NCI-H146 treated with DMSO at 0.1 percent for 48 hours (cell line): Measurements from ENCODE around the gene CNTNAP5.
A peak's percentile ranks its signal among the peaks of the same experiment; 100 is the strongest.

ENCODE experiments used
- DNase-seq: peaks from one replicate; lab custom pipeline; 2025; ENCODE audit not compliant: unreplicated experiment; lab: John Stamatoyannopoulos, UW

Gene CNTNAP5

GRCh38 chr2:124666976-124667375 is 641.9 kb downstream of the CNTNAP5 start:
- DNase-seq, result peak; percentile 64

GRCh38 chr2:124668161-124668560 is 643.1 kb downstream of the CNTNAP5 start:
- no peak for DNase-seq

GRCh38 chr2:124670187-124670586 is 645.1 kb downstream of the CNTNAP5 start:
- DNase-seq, result no peak

- no peak for DNase-seq
Measured at GRCh38 chr2:124678043-124678442, 653.0 kb downstream of the CNTNAP5 start.

- peak; percentile 89 for DNase-seq
Measured at GRCh38 chr2:124683536-124684428, 658.7 kb downstream of the CNTNAP5 start.

GRCh38 chr2:124689348-124689747 is 664.3 kb downstream of the CNTNAP5 start:
- no peak for DNase-seq

GRCh38 chr2:124692216-124692615 is 667.1 kb downstream of the CNTNAP5 start:
- no peak for DNase-seq

- no peak for DNase-seq
Measured at GRCh38 chr2:124692707-124693106, 667.6 kb downstream of the CNTNAP5 start.

GRCh38 chr2:124693156-124693555 is 668.1 kb downstream of the CNTNAP5 start:
- DNase-seq, result no peak

GRCh38 chr2:124698979-124699565 is 674.0 kb downstream of the CNTNAP5 start:
- DNase-seq, result no peak

- DNase-seq, result no peak
Measured at GRCh38 chr2:124702777-124703176, 677.7 kb downstream of the CNTNAP5 start.

- DNase-seq, result no peak
Measured at GRCh38 chr2:124704071-124704925, 679.2 kb downstream of the CNTNAP5 start.

- DNase-seq, result no peak
Measured at GRCh38 chr2:124708661-124709060, 683.6 kb downstream of the CNTNAP5 start.

GRCh38 chr2:124713969-124714368 is 688.9 kb downstream of the CNTNAP5 start:
- DNase-seq, result no peak

- DNase-seq, result no peak
Measured at GRCh38 chr2:124725187-124725586, 700.1 kb downstream of the CNTNAP5 start.

- DNase-seq, result no peak
Measured at GRCh38 chr2:124740636-124741035, 715.5 kb downstream of the CNTNAP5 start.

- no peak for DNase-seq
Measured at GRCh38 chr2:124753842-124754241, 728.8 kb downstream of the CNTNAP5 start.

GRCh38 chr2:124755386-124755785 is 730.3 kb downstream of the CNTNAP5 start:
- no peak for DNase-seq

- no peak for DNase-seq
Measured at GRCh38 chr2:124756048-124756447, 731.0 kb downstream of the CNTNAP5 start.

- DNase-seq, result no peak
Measured at GRCh38 chr2:124762388-124762787, 737.3 kb downstream of the CNTNAP5 start.

- DNase-seq, result no peak
Measured at GRCh38 chr2:124763611-124764010, 738.5 kb downstream of the CNTNAP5 start.

GRCh38 chr2:124774781-124775180 is 749.7 kb downstream of the CNTNAP5 start:
- no peak for DNase-seq
